ENCODE measurements around the gene MRAP2. TPM values are rescaled to one million over a fixed set of nuclear protein-coding genes. Genes with fewer than 3 reads are reported as not detected.

MRAP2 gene
- total RNA-seq, 1 experiment from 2014 or later = 0.07 TPM

DNA sequence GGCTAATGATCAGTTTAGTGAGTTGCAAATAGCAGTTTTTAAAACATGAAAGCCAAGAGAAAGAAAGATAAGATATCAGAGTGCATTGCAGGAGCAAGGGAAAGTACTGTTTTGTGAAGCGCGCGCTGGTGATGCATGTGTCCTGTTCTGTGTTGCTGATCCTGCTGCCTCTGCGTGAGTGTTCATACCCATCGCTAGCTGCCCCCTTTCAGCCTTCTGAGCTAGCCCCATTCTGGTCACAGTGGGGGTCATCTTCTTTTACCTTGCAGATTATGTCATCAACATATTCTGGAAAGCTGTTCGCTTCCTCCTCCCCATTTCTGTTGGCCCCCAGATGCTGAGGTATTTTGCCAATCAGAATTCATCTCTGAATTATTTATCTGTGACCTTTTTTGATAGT, 1.9 kb downstream of the MRAP2 start:
- no peaks in the 10 kb centered on the region for H3K36me3 ChIP-seq (ENCODE audit: low read depth, low read length)
- intact Hi-C loops (cut with micrococcal nuclease) = no loop called here
- H3K4me3 ChIP-seq (ENCODE audit: low read length) = no peak overlapping the region
- H3F3A ChIP-seq (ENCODE audit: low read length, unreplicated experiment) = no peaks in the 10 kb centered on the region
- no peak for ATAC-seq
- H3K9ac ChIP-seq (ENCODE audit: low read length) = no peak overlapping the region
- H3K9me3 ChIP-seq (ENCODE audit: low read length) = no peaks in the 10 kb centered on the region
- H3K27ac ChIP-seq (ENCODE audit: low read length) = no peak overlapping the region
- no peak for DNase-seq
- BruUV-seq (replicated peaks) = no TSS peak
- H4K20me1 ChIP-seq (ENCODE audit: low read length) = no peaks in the 10 kb centered on the region
- POLR2A ChIA-PET (ENCODE audit: unreplicated experiment) = no interaction called here
- CTCF ChIA-PET = no interaction called here
- TF ChIP-seq EZH2 (IDR thresholded peaks at IDR 0.05; ENCODE audit: low read length, unreplicated experiment) = no peak
- no peak for TF ChIP-seq EZH2phosphoT487 (IDR thresholded peaks at IDR 0.05; ENCODE audit: borderline replicate concordance, low read length)
- no peak for TF ChIP-seq CTCF (conservative IDR thresholded peaks at IDR 0.05; ENCODE audit: low read depth, low read length)
- H3K4me1 ChIP-seq (ENCODE audit: insufficient read depth, low read length) = no peaks in the 10 kb centered on the region
- H2AFZ ChIP-seq (ENCODE audit: low read length) = no peak overlapping the region
- H3K4me2 ChIP-seq (ENCODE audit: low read length) = no peak overlapping the region
- H3K27me3 ChIP-seq (ENCODE audit: low read length) = peaks cover 11% of the 10 kb centered on the region
- no peaks in the 10 kb centered on the region for H3K9me2 ChIP-seq (replicated peaks; ENCODE audit: low read length)
- H3K79me2 ChIP-seq (ENCODE audit: low read length) = no peaks in the 10 kb centered on the region

DNA sequence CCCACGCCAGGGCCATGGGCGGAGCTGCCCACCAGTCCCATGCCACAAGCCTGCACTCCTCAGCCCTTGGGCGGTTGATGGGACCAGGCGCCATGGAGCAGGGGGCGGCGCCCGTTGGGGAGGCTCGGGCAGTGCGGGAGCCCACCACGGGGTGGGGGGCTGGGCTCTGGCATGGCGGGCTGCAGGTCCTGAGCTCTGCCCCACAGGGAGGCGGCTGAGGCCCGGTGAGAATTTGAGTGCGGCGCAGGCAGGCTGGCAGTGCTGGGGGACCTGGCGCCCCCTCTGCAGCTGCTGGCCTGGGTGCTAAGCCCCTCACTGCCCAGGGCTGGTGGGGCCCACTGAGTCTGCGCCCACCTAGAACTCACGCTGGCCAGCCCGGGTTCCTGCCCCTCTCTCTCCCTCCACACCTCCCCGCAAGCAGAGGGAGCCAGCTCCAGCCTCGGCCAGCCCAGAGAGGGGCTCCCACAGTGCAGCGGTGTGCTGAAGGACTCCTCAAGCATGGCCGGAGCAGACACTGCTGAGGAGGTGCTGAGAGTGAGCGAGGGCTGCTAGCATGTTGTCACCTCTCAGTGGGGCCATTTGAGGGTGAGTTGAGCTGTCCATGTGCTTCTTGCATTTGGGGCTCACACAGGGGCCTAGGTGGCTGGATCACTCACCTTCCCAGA, 4.0 kb downstream of the MRAP2 start:
- BruUV-seq (replicated peaks) = no TSS peak
- Histone ChIP-seq H3K9ac (ENCODE audit: low read length) (no peak overlapping the region), H2AFZ (ENCODE audit: low read length) (no peak overlapping the region), H3K9me3 (ENCODE audit: low read length) (no peaks in the 10 kb centered on the region), H3K36me3 (ENCODE audit: low read depth, low read length) (no peaks in the 10 kb centered on the region), H3K27ac (ENCODE audit: low read length) (no peak overlapping the region), H3F3A (ENCODE audit: low read length, unreplicated experiment) (no peaks in the 10 kb centered on the region), H3K4me2 (ENCODE audit: low read length) (no peak overlapping the region), H3K9me2 (replicated peaks; ENCODE audit: low read length) (no peaks in the 10 kb centered on the region), H3K27me3 (ENCODE audit: low read length) (peaks cover 11% of the 10 kb centered on the region), H3K4me1 (ENCODE audit: insufficient read depth, low read length) (no peaks in the 10 kb centered on the region), H4K20me1 (ENCODE audit: low read length) (no peaks in the 10 kb centered on the region), H3K4me3 (ENCODE audit: low read length) (no peak overlapping the region), H3K79me2 (ENCODE audit: low read length) (no peaks in the 10 kb centered on the region)
- ATAC-seq (no peak), DNase-seq (no peak)
- intact Hi-C loops (cut with micrococcal nuclease) = no loop called here
- POLR2A ChIA-PET (ENCODE audit: unreplicated experiment) = no interaction called here
- TF ChIP-seq CTCF (conservative IDR thresholded peaks at IDR 0.05; ENCODE audit: low read depth, low read length) (no peak), EZH2 (IDR thresholded peaks at IDR 0.05; ENCODE audit: low read length, unreplicated experiment) (no peak)
- CTCF ChIA-PET = no interaction called here

- H3K79me2 ChIP-seq (ENCODE audit: low read length) = no peaks in the 10 kb centered on the region
- H3K9me2 ChIP-seq (replicated peaks; ENCODE audit: low read length) = no peaks in the 10 kb centered on the region
- H3K4me1 ChIP-seq (ENCODE audit: insufficient read depth, low read length) = no peaks in the 10 kb centered on the region
- TF ChIP-seq EZH2 (IDR thresholded peaks at IDR 0.05; ENCODE audit: low read length, unreplicated experiment) (no peak), EZH2phosphoT487 (IDR thresholded peaks at IDR 0.05; ENCODE audit: borderline replicate concordance, low read length) (no peak), CTCF (conservative IDR thresholded peaks at IDR 0.05; ENCODE audit: low read depth, low read length) (no peak)
- ATAC-seq (no peak), DNase-seq (no peak)
- no peaks in the 10 kb centered on the region; the same call in 1 of the 2 replicates for H3K27me3 ChIP-seq (ENCODE audit: low read length)
- no peak overlapping the region for H3K4me3 ChIP-seq (ENCODE audit: low read length)
- CTCF ChIA-PET = no interaction called here
- H3K9ac ChIP-seq (ENCODE audit: low read length) = no peak overlapping the region
- POLR2A ChIA-PET (ENCODE audit: unreplicated experiment) = no interaction called here
- no peaks in the 10 kb centered on the region for H3K36me3 ChIP-seq (ENCODE audit: low read depth, low read length)
- H4K20me1 ChIP-seq (ENCODE audit: low read length) = no peaks in the 10 kb centered on the region
- H2AFZ ChIP-seq (ENCODE audit: low read length) = no peak overlapping the region
- H3F3A ChIP-seq (ENCODE audit: low read length, unreplicated experiment) = no peaks in the 10 kb centered on the region
- BruUV-seq (replicated peaks) = no TSS peak
- H3K9me3 ChIP-seq (ENCODE audit: low read length) = no peaks in the 10 kb centered on the region
- no peak overlapping the region for H3K27ac ChIP-seq (ENCODE audit: low read length)
- no peak overlapping the region for H3K4me2 ChIP-seq (ENCODE audit: low read length)
- intact Hi-C loops (cut with micrococcal nuclease) = no loop called here
Observed at GRCh38 chr6:84042603-84043002, 9.0 kb downstream of the MRAP2 start.

All from PC-3 (cell line).